ENCODE measurements around the gene FITM1. TPM values are rescaled to one million over a fixed set of nuclear protein-coding genes. Genes with fewer than 3 reads are reported as not detected.

FITM1 gene
- polyA plus RNA-seq, 3 donors = 2.1 TPM; not detected in 2

DNA sequence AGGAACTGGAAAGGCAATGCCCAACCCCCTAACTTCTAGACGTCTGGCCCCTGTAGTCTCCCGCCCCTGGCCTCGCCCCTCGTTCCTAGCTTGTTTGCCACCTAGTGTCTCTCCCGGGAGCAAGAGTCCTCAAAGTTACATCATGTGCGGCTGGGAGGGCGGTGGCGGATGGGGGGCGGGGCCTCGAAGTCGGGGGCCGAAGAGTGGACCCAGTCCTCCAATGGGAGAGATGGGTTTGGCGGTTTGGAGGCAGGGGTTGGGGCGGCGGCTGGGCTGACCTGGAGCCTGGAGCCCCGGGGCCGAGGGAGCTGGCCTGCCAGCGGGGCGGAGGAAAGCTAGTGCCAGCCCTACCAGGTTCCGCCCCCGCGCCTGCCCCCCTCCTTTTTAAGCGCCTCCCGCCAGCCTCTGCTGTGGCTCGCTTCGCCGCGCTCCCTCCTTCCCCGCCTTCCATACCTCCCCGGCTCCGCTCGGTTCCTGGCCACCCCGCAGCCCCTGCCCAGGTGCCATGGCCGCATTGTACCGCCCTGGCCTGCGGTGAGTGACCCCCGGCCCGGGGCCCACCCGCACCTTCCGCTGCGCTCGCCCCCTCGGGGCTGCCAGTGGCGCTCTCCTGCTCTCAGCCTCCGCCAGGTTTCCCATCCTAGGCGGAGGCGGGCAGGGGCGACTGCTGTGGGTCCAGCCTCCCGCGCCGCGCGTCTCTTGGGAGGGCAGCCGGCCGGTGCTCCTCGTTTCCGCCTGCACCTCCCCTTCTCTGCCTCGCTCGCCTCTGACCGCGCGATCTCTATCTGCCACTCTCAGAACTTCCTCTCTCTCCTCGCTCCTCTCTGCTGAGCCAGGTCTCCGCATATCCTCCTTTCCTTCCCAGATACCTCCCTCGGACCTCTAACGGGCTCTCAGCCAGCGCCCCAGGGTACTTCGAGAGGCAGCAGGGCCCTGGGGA is 36.3 kb upstream of the FITM1 start, which contains the start of gene PCK2:
PCK2 (plus strand) TSS at position 411 of the 940 bp plus-strand sequence; CDS start at position 506, 95 bp downstream.
- H3K27me3 Mint-ChIP-seq (ENCODE audit: low read depth in 3 of 3) = peaks cover 0 to 2% (median 1%) of the 10 kb centered on the region in 3 donors
- peak within 1 kb of the TSS; percentile 89 to 95 (median 93) for H3K27ac Mint-ChIP-seq
- TF ChIP-seq CTCF (IDR thresholded peaks at IDR 0.05) = no peak
- Histone ChIP-seq H3K27me3 (ENCODE audit: control insufficient read depth in 2 of 2, insufficient read depth in 2 of 2, low read length in 2 of 2) (no peaks in the 10 kb centered on the region), H3K9me3 (replicated peaks in 1 of 2; ENCODE audit: control insufficient read depth in 1 of 2, insufficient read depth in 1 of 2, low read length in 2 of 2) (no peaks in the 10 kb centered on the region), H4K20me1 (ENCODE audit: insufficient read depth, low read length) (peaks cover 17% of the 10 kb centered on the region), H3K4me2 (replicated peaks; ENCODE audit: extremely low read depth, low read length, poor library complexity, severe bottlenecking) (peak within 1 kb of the TSS; percentile 98), H2AFZ (ENCODE audit: insufficient read depth, low read depth, low read length, poor library complexity, severe bottlenecking) (peak within 1 kb of the TSS; percentile 89), H3K79me2 (ENCODE audit: insufficient read depth, low read length) (peaks cover 34% of the 10 kb centered on the region), H3K4me1 (ENCODE audit: control insufficient read depth in 1 of 2, insufficient read depth in 2 of 2, low read length in 2 of 2) (peaks cover 43 to 58% of the 10 kb centered on the region in 2 donors), H3K27ac (ENCODE audit: low read depth in 1 of 2, low read length in 2 of 2) (peak within 1 kb of the TSS; percentile 68 to 92), H3K9ac (ENCODE audit: insufficient read depth, low read length, poor library complexity, severe bottlenecking) (peak within 1 kb of the TSS; percentile 90), H3K4me3 (replicated peaks in 1 of 3; ENCODE audit: low read depth in 2 of 3, low read length in 3 of 3) (peak within 1 kb of the TSS; percentile 64 to 98 (median 72)), H3K36me3 (replicated peaks in 1 of 2; ENCODE audit: control insufficient read depth in 1 of 2, insufficient read depth in 2 of 2, low read length in 2 of 2) (peaks cover 9 to 20% of the 10 kb centered on the region in 2 donors)
- DNase-seq = peak; percentile 79 to 85 (median 81)
- peaks cover 50% of the 10 kb centered on the region for H3K4me1 Mint-ChIP-seq
- peaks cover 0 to 3% (median 0%) of the 10 kb centered on the region in 7 donors for H3K9me3 Mint-ChIP-seq
- H3K36me3 Mint-ChIP-seq = peaks cover 15 to 22% of the 10 kb centered on the region in 2 donors
- under 1% methylated on average over 56 of the region's 68 CpGs for WGBS (ENCODE audit: insufficient coverage)
- intact Hi-C loops (cut with micrococcal nuclease) = loop anchor here in 1 of 2 donors (2.0 kb wide), 1 partner anchor 15 kb away; no protein-coding TSS in a partner anchor
- H3K4me3 Mint-ChIP-seq = peak within 1 kb of the TSS; percentile 96 to 97

DNA sequence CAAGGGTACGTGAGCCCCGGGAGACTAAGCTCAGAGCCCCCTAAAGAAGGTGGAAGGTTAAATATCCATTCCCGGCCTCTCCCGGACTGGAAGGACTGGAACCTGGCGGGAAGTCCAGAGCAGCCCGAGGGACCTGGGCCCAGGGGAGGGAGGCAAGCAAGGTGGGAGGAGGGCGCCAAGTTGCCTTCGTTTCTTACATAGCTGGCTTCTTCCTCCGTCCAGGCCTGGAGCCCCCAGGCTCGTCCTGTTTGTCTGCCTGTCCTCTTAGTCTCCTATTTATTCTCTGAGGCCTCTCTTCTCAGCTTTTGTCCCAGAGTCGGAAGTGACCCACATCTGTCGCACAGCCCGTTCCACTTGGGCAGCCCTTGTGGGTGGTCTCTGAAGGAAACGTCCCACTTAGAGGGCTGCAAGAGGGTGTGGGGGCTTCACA is 35.6 kb upstream of the FITM1 start:
- H3K36me3 Mint-ChIP-seq = peaks cover 20 to 28% of the 10 kb centered on the region in 2 donors
- under 1% methylated on average over 12 of the region's 14 CpGs for WGBS (ENCODE audit: insufficient coverage)
- Histone ChIP-seq H3K4me1 (ENCODE audit: control insufficient read depth in 1 of 2, insufficient read depth in 2 of 2, low read length in 2 of 2) (peaks cover 50 to 64% of the 10 kb centered on the region in 2 donors), H3K9ac (ENCODE audit: insufficient read depth, low read length, poor library complexity, severe bottlenecking) (peak overlapping the region; percentile 90), H4K20me1 (ENCODE audit: insufficient read depth, low read length) (peaks cover 20% of the 10 kb centered on the region), H2AFZ (ENCODE audit: insufficient read depth, low read depth, low read length, poor library complexity, severe bottlenecking) (peak overlapping the region; percentile 89), H3K79me2 (ENCODE audit: insufficient read depth, low read length) (peaks cover 34% of the 10 kb centered on the region), H3K27ac (ENCODE audit: low read depth in 1 of 2, low read length in 2 of 2) (peak overlapping the region; percentile 68 to 92), H3K4me2 (replicated peaks; ENCODE audit: extremely low read depth, low read length, poor library complexity, severe bottlenecking) (peak overlapping the region; percentile 98), H3K9me3 (replicated peaks in 1 of 2; ENCODE audit: control insufficient read depth in 1 of 2, insufficient read depth in 1 of 2, low read length in 2 of 2) (no peaks in the 10 kb centered on the region), H3K36me3 (replicated peaks in 1 of 2; ENCODE audit: control insufficient read depth in 1 of 2, insufficient read depth in 2 of 2, low read length in 2 of 2) (peaks cover 12 to 25% of the 10 kb centered on the region in 2 donors), H3K4me3 (replicated peaks in 1 of 3; ENCODE audit: low read depth in 2 of 3, low read length in 3 of 3) (peak overlapping the region; percentile 64 to 98 (median 72)), H3K27me3 (ENCODE audit: control insufficient read depth in 2 of 2, insufficient read depth in 2 of 2, low read length in 2 of 2) (no peaks in the 10 kb centered on the region)
- peaks cover 0 to 2% (median 1%) of the 10 kb centered on the region in 3 donors for H3K27me3 Mint-ChIP-seq (ENCODE audit: low read depth in 3 of 3)
- DNase-seq = no peak
- H3K4me3 Mint-ChIP-seq = peak overlapping the region; percentile 96 to 97
- intact Hi-C loops (cut with micrococcal nuclease) = loop anchor here in 1 of 2 donors (2.0 kb wide), 1 partner anchor 14 kb away; no protein-coding TSS in a partner anchor
- peaks cover 0 to 3% (median 0%) of the 10 kb centered on the region in 7 donors for H3K9me3 Mint-ChIP-seq
- peak overlapping the region; percentile 89 to 95 (median 93) for H3K27ac Mint-ChIP-seq
- peaks cover 57% of the 10 kb centered on the region for H3K4me1 Mint-ChIP-seq
- no peak for TF ChIP-seq CTCF (IDR thresholded peaks at IDR 0.05)
